ENCODE measurements around the gene SP3. TPM values are rescaled to one million over a fixed set of nuclear protein-coding genes. Genes with fewer than 3 reads are reported as not detected.

SP3 gene
- total RNA-seq, 3 donors from 2014 or later: 78.1 to 104 (median 88.9) TPM

DNA sequence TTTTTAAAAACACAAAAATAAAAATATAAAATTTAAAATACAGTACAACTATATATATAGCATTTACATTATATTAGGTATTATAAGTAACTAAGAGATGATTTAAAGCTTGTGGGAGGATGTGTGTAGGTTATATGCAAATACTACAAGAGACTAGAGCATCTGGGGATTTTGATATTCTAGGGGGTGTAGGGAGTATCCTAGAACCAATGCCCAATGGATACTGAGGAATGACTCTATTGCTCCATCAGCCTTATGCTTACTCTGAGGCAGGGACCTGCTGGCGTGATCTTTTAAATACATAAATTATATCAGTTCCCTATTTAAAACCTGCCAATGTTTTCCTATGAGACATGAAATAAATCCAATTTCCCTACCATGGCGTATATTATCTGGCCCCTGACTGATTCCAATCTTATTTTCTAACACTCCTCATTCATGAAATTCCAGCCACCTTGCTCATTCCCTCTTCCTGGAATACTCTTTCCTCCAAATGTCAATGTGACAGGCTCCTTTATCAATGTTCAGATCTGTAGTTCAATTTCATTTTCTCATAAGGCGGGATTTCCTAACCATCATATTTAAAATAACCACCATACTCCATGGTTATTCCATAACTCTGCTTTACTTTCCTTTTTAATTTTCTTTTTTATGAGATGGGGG, 22.2 kb downstream of the SP3 start:
- Histone ChIP-seq H3K9me3 (no peaks in the 10 kb centered on the region), H3K36me3 (ENCODE audit: low read depth) (no peaks in the 10 kb centered on the region), H3K4me3 (no peak overlapping the region), H3K4me1 (ENCODE audit: low read depth) (peaks cover 28% of the 10 kb centered on the region)
- ATAC-seq: no peak
- no peak for DNase-seq
- TF ChIP-seq, protein P1, sequence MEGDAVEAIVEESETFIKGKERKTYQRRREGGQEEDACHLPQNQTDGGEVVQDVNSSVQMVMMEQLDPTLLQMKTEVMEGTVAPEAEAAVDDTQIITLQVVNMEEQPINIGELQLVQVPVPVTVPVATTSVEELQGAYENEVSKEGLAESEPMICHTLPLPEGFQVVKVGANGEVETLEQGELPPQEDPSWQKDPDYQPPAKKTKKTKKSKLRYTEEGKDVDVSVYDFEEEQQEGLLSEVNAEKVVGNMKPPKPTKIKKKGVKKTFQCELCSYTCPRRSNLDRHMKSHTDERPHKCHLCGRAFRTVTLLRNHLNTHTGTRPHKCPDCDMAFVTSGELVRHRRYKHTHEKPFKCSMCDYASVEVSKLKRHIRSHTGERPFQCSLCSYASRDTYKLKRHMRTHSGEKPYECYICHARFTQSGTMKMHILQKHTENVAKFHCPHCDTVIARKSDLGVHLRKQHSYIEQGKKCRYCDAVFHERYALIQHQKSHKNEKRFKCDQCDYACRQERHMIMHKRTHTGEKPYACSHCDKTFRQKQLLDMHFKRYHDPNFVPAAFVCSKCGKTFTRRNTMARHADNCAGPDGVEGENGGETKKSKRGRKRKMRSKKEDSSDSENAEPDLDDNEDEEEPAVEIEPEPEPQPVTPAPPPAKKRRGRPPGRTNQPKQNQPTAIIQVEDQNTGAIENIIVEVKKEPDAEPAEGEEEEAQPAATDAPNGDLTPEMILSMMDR (IDR thresholded peaks at IDR 0.05): no peak
- intact Hi-C loops (cut with DNase I, micrococcal nuclease): no loop called here

DNA sequence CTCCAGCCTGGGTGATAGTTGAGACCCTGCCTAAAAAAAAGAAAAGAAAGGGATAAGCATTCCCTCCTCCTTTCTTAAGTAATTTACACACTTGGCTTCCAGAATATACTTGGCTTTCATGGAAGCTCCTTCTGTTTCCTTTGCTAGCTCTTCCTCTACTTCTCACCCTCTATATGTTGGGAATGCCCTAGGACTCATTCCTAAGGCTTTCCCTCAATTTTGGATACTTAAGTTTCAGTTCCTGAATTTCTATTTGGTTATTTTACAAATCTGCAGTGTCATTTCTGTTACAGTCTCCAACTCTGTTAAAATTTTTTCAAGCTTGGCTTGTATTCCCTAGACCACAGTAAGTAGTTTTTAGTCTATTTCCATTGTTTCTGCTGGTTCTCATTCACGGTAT, 23.6 kb downstream of the SP3 start:
- ATAC-seq (no peak), DNase-seq (no peak)
- Histone ChIP-seq H3K9me3 (no peaks in the 10 kb centered on the region), H3K36me3 (ENCODE audit: low read depth) (no peaks in the 10 kb centered on the region), H3K4me3 (no peak overlapping the region), H3K4me1 (ENCODE audit: low read depth) (peaks cover 28% of the 10 kb centered on the region)
- intact Hi-C loops (cut with DNase I, micrococcal nuclease): no loop called here
- TF ChIP-seq, protein P1 (IDR thresholded peaks at IDR 0.05): no peak

DNA sequence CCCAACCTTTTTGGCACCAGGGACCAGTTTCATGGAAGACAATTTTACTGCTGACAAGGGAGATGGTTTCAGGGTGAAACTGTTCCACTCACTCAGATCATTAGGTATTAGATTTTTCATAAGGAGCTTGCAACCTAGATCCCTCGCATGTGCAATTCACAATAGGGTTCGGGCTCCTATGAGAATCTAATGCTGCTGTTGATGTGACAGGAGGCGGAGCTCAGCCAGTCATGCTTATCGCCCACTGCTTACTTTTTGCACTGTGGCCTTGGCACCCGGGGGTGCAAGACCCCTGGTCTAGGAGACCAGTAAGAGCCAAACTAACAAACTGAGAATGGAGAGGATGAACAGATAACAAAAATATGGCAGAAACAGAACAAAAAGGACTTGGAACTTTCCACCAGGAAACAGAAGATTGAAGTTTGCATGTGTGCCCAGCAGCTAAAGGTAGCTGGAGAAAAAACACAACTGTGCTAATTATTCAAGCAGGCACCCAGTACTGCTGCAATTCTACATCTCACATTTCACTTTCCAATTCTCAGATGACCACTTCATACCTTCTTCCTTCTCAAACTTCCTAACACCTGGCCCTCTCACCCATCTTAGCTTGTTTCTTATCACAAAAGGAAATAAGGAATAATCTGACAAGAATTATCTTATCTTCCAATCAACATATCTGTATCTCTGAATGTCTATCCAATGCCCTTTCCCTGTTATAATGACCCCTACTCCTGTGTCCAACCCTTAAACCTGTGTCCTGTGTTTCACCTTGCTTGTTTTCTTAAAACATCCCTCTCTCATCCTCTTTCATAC, 24.8 kb downstream of the SP3 start:
- TF ChIP-seq, protein P1 (IDR thresholded peaks at IDR 0.05): no peak
- DNase-seq (no peak), ATAC-seq (no peak)
- Histone ChIP-seq H3K4me3 (no peak overlapping the region), H3K36me3 (ENCODE audit: low read depth) (no peaks in the 10 kb centered on the region), H3K9me3 (no peaks in the 10 kb centered on the region), H3K4me1 (ENCODE audit: low read depth) (peaks cover 26% of the 10 kb centered on the region)
- intact Hi-C loops (cut with DNase I, micrococcal nuclease): no loop called here

DNA sequence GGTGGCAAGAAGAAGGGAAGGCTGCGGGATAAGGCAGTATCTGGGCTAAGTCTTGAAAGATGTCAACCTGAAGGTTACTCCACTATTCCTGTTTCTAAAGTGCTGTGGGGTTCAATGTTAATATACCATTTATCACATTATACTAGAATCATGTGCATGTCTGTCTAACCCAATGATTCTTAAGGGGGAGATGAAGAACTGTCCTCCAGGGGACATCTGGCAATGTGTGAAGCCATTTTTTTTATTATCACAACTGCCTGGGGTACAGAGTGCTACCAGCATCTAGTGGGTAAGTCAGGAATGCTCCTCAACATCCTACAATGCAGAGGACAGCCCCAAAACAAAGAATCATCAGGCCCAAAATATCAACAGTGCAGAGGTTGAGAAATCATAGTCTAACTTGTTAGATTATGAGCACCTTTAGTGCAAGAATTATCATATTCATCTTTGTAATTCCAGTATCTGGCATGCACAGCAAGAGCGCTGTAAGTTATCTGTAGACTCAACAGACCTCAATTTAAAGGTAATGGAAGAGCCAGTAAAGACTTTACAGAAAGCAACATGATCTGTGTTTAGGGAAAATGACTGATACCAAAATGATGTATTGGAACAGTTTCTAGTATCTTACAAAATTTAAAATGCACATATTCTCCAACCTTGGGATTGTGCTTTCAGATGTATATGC, 26.3 kb downstream of the SP3 start:
- Histone ChIP-seq H3K4me1 (ENCODE audit: low read depth) (peaks cover 25% of the 10 kb centered on the region), H3K36me3 (ENCODE audit: low read depth) (no peaks in the 10 kb centered on the region), H3K4me3 (no peak overlapping the region), H3K9me3 (no peaks in the 10 kb centered on the region)
- DNase-seq (no peak), ATAC-seq (no peak)
- TF ChIP-seq, protein P1 (IDR thresholded peaks at IDR 0.05): no peak
- intact Hi-C loops (cut with DNase I, micrococcal nuclease): no loop called here

DNA sequence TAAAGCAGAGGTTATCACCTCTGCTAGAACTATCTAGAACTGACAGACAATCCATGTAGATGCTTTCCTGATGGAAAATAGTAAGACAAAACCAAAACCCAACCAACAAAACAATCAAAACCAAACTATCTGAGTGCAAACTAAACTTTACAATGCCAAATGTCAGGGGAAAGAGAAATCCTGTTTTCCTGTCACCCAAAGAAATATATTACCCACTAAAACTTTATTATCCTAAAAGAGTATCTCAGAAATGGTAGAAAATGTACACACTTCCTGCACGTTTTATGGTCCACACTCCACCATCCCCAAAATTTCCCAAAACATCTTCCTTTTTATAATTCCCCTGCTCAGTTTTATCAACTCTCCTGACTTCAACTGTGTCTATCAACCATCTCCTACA, 29.9 kb downstream of the SP3 start:
- ATAC-seq (no peak), DNase-seq (no peak)
- Histone ChIP-seq H3K4me1 (ENCODE audit: low read depth) (peaks cover 15% of the 10 kb centered on the region), H3K4me3 (no peak overlapping the region), H3K9me3 (no peaks in the 10 kb centered on the region), H3K36me3 (ENCODE audit: low read depth) (no peaks in the 10 kb centered on the region)
- intact Hi-C loops (cut with DNase I, micrococcal nuclease): no loop called here
- TF ChIP-seq, protein P1 (IDR thresholded peaks at IDR 0.05): no peak
